ENCODE data around the gene SMIM36.

GRCh38 chr17:55442953-55443683 is 68.1 kb downstream of the SMIM36 start:
- no peak for TF ChIP-seq CTCF (IDR thresholded peaks at IDR 0.05; ENCODE audit: poor library complexity)
- no peak for TF ChIP-seq EZH2phosphoT487 (IDR thresholded peaks at IDR 0.05; ENCODE audit: low read depth, severe bottlenecking, unreplicated experiment)

Measured in hepatocyte (in vitro differentiated cells).